ENCODE data around the gene VMAC.

Gene VMAC

DNA sequence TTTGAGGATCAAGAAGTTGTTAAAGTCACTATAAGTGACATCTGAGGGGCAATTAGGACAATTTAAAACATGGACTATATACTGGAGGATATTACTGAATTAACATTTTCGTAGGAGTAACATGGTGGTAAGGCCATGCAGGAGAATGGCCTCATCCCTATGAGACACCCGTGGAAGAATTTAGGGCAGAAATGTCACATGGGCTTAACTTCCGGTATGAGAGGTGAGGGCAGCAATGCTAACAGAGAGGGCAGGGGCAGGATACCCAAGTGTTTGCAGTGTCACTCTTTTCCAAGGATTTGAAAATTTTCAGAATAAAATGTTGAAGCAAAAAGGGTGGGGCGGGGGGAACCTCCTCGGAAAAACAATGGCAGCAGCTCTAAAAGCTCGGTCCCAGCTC is 49.6 kb downstream of the VMAC start:
- DNase-seq = no peak

DNA sequence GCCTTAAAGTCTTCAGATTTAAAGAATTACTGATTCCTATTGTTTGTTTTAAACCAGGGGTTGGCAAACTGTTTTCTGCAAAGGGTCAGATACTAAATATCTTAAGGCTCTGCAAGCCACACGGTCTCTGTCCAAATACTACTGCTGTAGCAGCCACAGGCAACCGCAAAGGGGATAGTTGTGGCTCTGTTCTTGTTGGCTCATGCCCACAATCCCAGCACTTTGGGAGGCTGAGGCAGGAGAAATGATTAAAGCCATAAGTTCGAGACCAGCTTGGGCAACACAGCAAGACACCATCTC is 50.9 kb downstream of the VMAC start:
- no peak for DNase-seq

DNA sequence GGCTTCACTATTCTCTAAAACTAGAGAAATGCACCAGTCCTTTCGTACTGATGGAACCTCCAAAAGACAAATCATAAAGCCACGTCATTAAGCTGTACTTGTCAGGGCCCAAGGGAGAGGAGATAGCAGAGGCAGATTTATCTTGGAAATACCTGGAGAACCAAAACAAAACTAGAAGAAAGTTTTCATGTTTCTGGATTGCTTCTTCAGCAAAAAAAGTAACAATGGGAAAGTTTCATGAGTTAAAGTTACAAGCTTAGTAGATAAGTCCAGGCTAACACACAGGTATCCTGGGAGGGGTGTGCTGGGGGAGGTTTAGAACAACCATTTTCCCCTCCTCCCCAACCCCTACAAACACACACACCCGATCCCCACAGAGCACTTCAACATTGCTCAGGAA is 51.7 kb downstream of the VMAC start:
- DNase-seq = no peak

DNA sequence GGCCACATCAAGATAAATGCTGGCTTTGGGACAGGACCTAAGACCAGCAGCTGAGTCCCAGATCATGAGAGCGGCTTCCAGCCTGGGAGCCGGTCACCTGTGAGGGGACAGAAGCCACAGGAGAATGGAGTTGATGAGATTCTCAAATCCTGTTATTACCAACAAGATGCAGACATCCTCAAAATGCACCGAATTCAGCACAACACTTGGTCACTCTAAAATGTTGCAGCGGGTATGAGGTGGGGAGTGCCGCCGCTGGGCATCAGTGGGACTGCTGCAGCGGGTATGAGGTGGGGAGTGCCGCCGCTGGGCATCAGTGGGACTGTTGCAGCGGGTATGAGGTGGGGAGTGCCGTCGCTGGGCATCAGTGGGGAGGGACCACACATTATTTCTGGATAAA is 52.1 kb downstream of the VMAC start:
- no peak for DNase-seq

DNA sequence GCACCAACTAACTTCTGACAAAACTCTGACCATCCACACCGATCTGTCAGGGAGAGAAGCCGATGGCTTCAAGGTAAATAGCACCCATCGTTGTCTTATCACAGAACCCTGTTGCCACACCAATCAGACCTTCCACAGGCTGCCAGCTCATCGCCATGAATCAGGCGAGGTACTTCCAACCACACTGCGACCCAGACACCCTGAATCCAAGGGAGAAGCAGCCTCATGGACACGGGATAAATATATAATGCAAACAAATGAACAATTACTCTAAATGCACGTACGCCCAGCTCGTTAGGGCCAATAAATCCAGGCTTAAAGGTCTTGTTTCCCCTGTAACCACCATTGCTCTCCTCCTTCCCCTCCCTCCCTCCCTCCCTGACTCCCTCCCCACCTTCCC is 52.5 kb downstream of the VMAC start:
- DNase-seq = no peak

DNA sequence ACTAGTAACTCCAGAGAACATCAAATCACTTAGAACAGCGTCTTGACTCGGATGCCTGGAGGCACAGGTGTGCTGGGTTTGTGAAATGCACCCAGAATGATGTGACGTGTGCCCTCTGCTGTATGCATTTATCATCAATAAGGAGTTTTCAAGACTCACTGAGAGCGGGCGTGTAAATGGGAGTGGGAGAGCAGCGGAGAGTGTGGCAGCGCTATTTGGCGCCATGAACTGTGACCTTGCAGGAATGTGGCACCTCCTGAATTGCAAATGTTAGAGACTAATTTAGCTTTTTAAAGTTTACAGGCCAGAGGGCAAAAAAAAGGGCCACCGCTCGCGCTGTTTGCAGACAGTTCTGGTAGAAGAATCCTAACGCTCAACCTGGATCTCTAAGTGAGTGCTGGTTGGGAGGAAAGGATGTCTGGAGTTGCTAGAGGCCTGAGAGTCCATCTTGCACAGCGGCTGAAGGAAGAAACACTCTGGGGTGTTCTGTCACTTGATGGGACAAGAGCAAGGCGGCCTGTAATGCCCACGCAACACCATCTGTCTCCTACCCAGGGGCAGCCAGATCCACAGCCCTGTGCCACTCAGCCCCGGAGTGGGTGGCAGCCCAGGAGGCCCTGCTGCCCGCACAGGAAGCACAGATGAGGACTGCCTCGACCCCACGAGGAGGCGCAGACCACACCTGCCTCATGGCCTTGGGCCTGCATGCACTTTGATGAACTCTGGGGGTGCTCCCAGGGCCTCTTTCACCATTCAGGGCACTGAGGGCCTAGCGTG is 53.6 kb downstream of the VMAC start:
- DNase-seq = no peak

DNA sequence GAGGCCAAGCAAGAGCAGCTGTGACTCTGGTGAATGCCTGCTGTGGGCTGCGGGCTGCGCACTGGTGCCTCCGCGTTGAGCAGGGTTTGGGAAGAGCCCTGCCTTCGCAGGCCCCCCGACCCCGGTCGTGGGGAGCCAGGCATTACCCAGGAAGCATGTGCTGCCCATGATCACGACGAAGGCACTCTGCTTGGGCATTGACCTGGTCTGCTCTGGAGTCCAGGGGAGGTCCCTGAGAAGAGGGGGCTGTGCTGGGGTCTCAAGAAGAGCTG is 54.1 kb downstream of the VMAC start:
- DNase-seq = no peak

DNA sequence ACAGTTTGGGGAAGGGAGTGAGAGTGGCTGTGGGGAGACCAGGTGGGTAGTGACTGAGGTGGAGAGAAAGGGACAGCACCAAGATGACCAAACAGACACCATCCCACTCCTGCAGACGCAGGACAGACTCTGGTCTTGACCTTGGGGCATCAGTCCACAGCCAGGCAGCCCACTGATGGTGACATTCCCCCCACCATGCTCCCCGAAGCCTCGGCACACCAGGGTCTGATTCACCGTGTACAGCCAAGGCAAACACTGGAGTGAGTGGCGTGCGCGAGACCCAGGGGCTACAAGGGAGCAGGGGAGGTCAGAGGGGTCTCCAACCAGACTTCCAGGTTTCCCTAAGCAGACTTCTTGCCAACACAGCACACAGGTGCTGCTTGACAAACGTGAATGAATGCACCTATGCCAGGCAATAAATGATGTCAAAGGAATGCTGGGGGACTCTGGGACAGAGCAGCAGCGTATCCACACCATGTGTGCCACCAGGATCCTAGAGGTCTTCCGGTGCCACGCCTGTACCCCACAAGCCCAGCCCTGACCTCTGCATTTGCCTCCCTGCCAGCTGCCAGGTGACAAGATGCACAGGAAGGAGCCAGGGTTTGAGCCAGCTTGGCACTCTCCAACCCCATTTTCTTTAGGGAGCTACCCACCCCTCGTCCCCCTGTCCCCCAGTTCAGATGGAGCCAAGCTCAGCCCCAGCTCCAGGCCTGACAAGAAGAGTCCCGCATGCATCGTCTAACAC is 54.8 kb downstream of the VMAC start:
- no peak for DNase-seq

All from cerebellar nuclear complex (tissue), 1 donor.